Measurements from ENCODE around the gene BCR. TPM values are rescaled to one million over a fixed set of nuclear protein-coding genes. Genes with fewer than 3 reads are reported as not detected.
A peak's percentile ranks its signal among the peaks of the same experiment; 100 is the strongest.

BCR gene
- total RNA-seq, 1 experiment from 2014 or later = 13.9 TPM

DNA sequence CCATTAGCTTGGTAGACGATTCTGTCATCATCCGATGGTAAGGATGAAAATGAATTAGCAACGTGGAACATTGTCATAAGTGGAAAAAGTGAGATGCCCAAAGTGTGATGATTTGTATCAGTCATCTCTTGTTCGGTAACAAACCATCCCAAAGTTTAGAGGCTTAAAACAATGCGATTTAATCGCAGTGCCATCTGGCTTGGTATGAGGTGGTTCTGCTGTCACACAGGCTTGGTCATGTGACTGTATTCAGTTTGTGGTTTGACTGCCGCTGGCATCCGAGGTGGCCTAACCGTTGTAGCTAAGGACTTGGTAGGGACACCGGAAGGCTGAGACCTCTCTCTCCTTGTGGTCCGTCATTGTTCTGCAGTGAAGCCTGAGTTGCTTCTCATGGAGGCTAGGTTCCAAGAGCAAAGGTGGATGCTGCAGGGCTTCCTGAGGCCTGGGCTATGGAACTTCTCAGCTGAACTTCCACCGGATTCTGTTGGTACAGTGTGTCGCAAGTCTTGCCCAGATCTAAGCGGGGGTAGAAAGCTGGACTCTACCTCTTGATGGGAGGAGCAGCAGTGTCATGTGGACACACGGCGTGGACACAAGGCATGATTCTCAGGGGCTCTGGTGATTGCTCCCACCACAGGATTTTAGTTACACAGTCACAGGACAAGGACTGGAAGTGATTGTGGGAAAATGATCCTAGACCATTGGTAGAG is 36.3 kb downstream of the BCR start:
- peak; percentile 15 for DNase-seq (ENCODE audit: low read depth)

DNA sequence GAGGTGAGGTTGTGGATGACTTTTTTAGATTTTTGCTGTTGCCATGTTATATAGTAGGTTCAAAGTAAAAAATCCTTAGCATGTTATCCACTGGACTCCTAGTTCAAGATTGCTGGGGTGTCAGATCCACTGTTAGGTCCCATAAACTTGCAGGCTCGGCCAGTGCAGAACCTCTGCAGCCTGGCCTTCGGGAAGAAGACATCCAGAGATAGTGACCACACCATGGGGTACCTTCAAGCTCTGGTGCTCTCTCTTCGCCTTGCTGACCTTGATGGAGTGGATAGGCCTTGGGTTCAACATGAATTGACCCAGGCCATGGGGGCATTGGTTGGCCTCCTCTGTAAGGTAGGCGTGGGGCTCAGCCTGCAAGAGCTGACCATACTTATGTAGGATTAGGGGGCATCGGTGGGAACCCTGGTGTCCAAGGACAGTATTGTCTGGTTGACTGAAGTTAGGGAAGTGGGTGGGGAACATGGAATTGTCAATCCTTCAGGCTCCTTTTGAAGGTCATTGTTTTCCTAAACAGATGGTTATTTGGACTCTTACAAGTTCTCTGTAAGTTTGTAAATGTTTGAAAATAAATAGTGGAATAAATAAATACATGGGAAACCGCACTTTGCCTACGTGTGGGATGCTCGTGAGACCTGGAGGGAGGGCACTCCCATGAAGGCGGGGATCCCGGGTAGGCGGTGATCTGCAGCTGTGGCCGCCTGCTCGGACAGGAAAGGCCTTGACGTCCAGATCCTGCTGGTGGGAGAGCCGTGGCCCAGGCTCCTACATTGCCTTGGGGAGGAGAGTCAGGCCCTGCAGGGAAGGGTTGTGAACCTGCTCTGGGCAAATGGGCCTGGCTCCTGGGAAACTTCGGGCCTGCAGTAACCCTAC is 37.1 kb downstream of the BCR start:
- DNase-seq (ENCODE audit: low read depth) = no peak

DNA sequence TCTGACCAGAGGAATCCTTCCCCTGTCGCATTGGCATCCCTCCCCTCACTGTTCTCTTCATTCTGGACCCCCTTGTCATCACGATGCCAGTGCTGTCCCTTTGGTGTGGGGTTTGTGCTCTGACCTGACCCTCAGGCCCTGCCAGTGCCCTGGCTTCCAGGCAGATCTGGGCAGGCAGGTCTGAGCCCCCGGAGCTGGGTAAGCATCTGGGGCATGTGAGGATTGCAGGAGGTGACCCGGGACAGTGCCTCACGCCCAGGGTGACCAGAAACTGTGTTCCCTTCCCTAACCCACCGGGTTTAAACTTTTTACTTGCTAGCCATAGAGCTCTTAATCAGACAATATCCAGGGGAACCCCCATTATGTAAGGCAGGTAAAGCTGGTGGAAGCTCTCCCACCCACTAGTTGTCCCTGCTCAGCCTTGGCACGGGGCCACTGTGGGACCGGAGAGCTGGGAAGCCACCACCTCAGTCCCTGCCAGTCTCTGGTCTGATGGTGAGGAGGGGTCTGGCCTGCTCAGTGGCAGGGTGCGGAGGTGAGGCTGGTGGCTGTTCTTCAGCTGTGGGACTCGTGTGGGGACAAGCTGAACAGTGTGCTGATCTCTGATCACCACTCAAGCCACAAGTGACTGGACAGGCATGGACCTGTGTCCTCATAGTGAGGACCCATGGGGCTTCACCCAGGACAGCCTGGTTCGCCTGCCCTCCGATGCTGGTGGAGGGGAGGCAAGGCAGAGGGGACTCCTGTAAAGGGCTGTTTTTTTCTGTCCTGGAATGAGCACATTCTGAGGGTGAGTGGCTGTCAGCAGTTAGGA is 38.0 kb downstream of the BCR start:
- DNase-seq (ENCODE audit: low read depth) = no peak

DNA sequence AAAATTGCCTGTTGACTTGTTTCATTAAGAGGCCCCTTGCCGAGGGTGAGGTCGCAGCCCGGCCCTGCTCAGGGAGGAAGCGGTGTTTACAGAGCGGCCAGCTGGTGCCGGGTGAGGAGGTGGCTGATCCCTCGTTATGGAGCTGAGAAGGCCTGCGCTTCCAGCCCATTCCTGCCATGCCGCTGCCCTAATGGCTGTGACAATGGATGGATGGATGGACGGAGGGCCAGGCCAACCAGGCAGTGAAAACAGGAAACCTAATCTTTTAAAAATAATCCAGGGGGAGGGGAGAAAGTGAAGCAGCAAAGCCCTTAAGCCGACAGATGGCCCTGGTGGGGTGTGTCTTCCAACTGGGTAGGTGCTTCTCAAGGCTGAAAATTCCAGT is 38.5 kb downstream of the BCR start:
- peak; percentile 54 for DNase-seq (ENCODE audit: low read depth)

DNA sequence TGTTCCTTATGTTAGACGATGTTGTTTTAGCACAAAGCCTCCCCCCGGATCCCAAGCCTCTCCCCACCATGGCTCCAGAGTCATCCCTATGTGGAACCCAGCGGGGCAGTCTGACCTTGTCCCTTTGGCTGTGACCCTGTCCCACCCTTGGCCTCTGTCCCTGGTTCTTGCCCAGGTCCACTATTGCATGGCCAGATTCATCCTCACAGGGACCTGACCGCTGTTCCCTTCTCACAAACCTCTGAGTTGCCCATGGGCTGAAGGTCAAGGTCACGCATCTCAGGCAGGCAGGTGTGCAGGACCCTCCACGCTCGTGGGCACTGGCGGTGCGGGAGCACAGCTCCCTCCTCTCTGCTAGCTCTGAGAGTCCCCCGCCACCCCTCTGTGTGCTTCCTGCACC is 39.0 kb downstream of the BCR start:
- DNase-seq (ENCODE audit: low read depth) = no peak

DNA sequence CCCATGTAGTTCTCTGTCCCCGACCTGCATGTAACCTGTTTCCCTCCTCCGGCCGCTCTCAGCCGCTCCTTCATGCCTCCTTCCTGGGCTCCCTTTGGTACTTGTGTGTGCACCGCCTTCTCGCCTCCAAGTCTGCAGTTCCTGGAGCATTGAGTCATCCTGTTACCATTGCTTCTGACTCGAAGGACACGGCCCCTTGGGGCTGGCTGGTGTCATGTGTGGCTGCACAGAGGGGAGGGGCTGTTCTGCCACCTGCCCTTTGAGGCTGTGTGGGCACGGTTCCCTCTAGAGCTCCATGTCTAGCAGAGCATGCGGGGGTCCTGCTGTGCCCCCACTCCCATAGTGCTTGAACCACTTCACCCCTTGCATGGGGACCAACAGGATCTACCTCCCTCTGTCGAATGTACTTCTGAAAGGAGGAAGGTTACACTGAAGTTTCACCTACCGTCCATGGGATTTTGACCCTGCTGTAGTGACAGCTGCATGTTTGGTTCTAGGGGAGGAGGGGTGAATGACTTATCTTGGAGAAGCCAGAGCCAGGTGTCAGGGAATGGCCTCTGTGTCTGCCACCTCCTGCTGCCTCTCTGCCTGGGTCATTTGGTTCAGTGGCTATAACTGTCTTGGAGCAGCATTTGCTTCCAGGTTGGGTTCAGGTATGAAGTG is 39.6 kb downstream of the BCR start:
- DNase-seq (ENCODE audit: low read depth) = peak; percentile 68

DNA sequence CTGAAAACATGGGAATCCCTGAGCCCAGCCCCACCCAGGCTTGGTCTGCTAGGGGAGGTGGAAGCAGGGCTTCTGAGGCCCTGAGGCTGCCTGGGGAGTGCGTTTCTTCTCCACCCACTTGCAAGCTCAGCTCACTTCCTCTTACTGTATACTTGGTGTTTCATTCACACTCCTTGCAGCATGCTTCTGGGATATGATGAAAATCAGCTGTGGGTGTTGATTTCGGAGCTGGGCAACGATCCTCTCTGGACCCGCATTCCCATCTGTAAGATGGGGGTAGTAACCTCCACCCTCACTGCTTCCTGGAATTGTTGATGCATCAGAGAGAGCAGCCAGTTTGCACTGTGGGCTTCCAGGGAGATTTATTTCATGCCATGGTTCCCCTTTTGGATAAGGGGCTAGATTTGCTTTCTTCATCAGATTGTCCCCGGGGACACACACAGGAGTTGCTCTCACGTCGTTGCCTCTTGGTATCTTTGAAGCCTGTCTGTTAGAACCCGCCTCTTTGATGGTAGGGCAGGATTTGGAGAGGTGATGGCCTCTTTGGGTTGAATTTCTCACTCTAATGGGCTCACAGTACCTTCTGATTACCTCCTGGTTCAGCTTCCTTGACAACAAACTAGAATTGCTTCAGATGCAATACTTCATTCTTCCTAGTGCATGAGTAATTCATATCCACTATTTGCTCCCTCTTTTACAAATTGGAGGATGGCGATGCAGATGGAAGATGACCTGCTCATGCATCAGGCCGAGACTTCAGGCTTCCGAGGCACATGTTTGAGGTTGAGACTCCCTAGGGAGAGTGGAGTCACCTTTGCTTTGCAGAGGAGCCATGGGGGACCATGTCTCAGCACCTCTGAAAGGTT is 40.4 kb downstream of the BCR start:
- DNase-seq (ENCODE audit: low read depth) = no peak

DNA sequence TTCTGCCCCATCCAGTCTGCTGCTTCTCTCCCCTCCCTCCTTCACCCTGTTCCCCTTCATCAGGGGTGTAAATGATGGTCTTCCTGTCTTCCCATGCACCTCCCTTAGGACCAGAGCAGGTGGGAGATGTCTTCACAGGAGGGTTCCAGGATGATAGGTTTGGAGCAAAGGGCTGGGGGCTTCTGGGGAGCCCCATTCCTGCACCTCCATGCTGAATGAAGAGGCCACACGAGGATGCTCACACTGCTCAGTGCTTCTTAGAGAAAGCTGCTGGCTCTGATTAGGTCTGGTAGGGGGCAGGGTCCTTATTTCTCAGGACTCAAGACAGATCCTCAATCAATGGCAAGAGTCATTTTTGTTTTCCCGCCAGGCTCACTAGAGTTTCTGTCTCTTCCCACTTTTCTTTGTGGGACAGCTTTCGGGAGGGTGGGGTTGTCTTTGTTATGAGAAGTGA is 41.1 kb downstream of the BCR start:
- DNase-seq (ENCODE audit: low read depth) = no peak

DNA sequence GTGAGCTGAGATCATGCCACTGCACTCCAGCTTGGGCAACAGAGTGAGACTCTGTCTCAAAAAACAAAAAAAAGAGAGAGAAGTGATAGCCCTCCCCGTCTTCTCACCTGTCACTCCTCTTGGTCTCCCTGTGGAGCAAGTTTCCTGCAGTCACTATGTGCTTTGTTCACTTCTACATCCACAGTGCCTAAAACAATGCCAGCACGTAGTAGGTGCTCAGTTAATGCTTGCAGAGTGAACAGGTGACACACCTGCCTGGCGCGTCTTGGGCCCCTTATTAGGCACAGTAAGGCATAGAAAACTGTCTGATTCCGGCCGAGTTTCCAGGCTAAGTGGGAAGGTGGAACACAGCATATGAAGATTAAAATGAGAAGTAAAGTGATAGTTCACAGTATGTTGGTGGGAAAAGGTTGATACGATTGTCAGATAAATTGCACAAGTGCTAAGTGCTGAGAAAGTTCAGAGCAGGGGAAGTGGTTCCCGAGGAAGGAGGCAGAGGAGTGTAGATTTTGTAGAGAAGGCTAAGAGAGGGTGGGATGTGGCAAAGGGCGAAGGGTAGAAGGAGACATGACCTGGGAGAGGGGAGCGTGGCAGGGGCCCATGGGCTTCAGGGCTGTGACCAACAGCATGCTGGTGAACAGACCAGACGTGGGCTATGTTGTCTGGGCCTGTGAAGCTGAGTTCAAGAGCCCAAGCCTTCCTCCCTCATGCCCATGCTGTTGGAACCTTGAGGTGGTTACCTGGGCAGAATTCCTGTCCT is 41.9 kb downstream of the BCR start:
- no peak for DNase-seq (ENCODE audit: low read depth)

DNA sequence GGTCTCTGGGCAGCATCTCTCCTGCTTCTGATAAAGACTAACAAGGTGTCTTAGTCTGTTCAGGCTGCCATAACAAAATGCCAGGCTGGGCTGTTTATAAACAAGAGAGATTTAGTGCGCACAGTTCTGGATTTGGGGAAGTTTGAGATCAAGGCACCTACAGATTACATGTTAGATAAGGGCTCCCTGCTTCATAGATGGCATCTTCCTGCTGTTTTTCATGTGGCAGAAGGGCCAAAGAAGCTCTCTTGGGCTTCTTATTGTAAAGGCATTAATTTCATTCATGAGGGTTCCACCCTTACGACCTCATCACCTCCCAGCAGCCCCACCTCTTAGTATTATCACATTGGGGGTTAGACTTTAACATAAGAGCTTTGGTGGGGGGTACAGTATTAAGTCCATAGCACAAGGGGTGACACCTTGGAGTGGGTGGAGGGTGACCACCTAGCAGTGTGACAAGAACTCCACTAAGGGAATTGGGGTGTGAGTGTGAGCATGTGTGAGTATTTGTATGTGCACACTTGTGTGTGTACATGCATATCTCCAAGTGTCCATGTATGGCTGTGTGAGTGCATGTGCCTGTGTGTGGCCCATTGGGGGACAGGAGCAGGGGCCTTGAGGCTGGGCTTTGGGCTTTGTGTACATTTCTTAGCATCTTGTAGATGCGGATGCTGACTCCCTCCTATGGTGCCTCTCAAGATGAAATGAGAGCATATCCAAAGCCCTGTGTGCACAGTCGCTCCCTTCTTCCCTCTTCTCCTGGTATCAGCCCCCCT is 42.7 kb downstream of the BCR start:
- no peak for DNase-seq (ENCODE audit: low read depth)

DNA sequence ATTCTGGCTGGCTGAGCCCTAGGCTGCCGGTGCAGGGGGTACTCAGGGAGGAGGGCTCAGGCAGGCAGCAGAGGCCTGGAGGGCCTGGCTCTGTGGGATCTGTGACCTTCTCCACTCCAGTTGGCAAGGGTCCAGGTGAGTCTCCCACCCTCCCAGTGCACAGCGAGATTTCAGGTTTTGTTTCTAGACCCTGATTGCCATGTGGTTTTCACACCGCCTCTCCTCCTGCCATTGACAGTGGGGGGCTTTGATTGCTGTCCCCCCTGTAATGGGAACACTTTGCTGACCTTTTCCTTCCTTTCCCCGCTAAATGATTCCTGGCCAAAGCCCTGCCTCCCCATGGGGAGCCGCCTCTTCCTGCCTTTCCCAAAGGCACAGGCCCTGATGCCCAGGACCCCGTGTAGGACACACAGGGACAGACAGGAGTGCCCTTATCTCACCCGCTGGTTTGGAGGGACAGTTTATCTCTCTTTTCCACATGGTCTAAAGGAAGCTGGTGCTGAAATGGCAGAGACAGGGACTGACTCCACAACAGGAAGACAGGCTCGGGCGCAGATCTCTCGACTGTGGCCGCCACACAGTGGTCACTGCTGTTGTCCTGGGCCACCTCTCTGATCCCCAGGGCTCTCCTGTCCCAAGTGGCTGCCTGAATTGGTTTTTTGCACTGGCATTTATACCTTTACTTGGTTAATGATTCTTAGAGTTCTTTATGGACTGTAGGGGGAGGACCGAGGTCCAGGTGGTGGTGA is 43.4 kb downstream of the BCR start:
- no peak for DNase-seq (ENCODE audit: low read depth)

DNA sequence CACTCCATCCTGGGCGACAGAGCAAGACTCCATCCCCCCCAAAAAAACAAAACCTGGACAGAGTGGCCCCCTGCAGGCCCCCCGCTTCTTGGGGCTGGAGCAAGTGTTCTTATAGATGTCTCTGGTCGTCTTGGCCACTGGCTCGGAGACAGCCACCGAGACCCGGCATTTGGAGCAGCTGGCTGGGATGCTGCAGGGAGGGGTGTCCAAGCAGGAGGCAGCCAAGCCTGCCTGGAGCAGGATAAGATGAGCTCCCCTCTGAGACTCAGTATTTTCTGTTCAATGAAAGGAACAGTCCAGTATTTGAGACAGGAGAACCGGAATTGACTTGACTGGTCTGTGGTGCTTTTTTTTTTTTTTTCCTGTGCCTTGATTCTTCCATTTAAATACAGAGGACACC is 44.5 kb downstream of the BCR start:
- no peak for DNase-seq (ENCODE audit: low read depth)

DNA sequence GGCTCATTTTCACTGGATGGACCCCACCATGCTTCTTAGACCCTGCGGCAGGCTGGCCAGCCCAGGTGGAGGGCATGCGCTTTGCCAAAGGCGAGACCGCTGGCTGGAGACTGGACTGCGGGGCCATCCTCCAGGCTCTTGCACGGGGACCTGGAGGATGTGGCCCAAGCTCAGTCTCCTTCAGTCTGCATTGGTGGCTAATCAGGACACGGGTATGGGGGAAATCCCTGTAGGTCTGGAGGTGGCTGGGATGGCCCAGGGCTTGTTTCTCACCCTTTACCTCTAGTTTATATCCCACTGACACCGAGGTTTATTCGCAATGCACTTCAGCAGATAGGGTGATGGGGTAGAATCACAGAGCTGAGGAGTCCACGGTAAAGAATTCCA is 45.0 kb downstream of the BCR start:
- no peak for DNase-seq (ENCODE audit: low read depth)

DNA sequence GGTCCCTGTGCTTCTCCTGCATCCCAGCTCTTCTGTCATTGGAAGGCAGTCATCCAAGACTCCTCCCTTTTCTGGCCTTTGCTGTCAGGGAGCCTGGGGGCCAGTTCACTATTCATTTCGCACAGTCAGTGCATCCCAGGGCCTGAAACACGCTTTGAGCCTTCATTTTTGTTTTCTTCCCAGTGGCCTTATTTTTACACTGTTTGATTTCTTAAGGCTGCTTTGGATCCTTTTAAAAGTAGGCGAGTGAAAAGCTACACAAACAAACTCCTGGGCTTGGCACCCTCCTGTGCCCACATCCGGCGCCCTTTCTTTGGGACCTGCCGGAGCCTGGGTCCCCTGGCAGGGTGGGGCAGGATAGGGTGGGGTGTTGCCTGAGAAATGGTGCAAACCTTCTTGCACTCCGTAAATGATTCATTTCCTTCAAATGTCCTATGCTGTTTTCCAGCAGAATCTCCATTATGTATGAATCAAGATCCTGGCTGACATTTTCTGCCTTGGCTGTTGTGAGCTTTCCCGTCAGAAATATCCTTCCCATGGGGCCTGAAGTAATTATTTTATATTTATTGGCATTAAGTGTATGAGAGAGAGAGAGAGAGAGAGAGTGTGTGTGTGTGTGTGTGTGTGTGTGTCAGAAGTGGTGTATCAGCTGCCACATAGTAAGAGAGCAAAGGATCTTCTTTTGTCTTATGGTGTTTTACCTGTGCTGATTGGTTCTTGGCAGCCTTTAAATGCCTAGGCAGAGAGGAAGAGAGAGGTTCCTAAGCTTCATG is 45.6 kb downstream of the BCR start:
- DNase-seq (ENCODE audit: low read depth) = peak; percentile 70

DNA sequence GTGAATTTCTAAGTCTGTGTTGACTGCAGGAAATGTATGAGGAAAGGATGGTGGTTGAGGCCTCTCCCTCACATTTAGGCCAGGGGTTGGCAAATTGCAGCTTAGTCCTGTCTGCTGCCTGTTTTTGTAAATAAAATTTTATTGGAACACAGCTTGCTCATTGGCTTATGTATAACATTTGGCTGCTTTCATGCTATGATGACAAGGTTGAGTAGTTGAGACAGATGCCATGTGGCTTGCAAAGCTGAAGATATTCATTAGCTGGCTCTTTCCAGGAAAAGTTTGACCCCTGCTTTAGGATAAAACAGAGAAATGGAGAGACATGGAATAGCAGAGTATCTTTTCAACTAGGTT is 46.2 kb downstream of the BCR start:
- DNase-seq (ENCODE audit: low read depth) = no peak

DNA sequence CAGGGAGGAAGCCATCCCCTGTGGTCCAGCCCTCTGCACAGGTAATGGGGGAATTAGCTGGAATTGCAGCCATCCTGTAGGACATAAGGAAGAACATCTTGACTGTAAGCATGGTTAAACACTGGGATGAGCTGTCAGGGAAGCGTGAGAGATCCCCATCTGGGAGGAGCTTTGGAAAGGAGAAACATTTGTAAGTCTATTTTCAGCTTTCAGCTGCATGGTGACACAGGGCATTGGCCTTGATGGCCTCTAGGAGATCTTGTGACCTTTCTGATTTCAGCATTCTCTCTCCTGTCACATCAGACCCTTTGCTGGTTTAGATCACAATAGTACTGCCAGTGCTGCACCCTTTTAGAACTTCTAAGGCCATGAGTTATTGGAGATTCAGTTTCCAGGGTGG is 47.1 kb downstream of the BCR start:
- no peak for DNase-seq (ENCODE audit: low read depth)

DNA sequence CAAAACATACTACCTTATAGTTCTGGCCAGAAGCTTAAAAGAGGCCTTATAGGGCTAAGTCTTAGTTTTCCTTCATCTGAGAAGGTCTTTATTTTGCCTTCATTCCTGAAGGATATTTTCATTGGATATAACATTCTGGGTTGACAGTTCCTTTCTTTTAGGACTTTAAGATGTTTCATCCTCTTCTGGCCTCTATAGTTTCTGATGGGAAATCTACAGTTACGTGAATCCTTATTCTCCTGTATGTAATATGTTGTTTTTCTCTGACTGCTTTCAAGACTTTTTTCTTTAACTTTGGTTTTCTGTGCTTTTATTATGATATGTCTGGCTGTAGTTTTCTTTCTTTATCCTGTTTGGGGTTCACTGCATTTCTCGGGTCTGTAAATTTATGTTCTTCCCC is 48.2 kb downstream of the BCR start:
- no peak for DNase-seq (ENCODE audit: low read depth)

DNA sequence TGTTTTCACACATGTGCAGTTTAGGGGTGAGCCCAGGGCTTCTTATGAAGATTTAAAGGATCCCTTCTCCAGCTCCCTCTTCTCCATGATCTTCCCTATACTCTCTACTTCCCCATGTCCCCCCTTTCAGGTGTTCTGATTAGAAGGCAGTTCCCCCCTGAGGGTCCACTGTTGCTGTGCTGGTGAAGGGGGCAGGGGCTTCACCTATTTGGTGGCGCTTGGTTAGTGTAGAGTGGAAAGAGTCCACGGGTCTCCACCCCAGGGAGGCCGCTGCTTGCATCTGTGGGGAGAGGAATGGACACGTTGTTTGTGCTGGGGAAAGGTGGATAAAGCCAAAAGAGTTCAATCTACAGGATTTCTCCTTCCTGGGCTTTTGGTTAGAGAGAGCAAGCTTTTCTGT is 49.3 kb downstream of the BCR start:
- DNase-seq (ENCODE audit: low read depth) = no peak
